Fibroblast of mammary gland (primary cell): ENCODE results near the gene TUG1.

Experiments
- DNase-seq: peaks from one replicate; pipeline ENCODE4 v3.0.0-alpha.2; 2010; ENCODE audit warnings: low read depth
- H3K4me3 ChIP-seq: 2 replicates; pipeline ENCODE4 v1.5.1; 2011; ENCODE audit warnings: low read depth, mild to moderate bottlenecking, low read length, moderate library complexity; ENCODE audit not compliant: control insufficient read depth
- CTCF ChIP-seq: conservative IDR thresholded peaks from 2 replicates; pipeline ENCODE4 v1.5.1; 2011; ENCODE audit warnings: low read depth, low read length, inconsistent platforms; ENCODE audit not compliant: control insufficient read depth, insufficient read depth

TUG1 gene

DNA sequence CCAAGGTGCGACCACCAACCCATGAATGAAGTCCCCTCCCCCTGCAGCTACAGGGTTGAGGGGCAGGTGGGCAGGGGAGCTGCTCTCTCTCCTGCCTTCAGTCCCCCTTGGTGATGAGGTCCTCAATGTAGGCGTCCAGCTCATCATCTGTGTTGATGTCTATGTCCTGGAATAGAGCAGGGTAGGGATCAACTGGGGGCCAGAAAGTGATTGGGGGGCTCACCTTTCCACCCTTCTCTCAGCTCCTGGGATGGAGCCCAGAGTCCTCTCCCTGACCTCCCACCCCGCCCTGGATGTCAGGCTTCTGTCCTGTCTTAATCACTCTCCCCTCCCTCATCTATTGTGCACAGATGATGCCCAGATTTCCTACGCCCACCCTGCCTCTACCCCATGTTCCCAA lies 42.4 kb upstream of the TUG1 start:
- DNase-seq = no peak
- no peak for TF ChIP-seq CTCF
- H3K4me3 ChIP-seq = no peak overlapping the region

GRCh38 chr22:30927806-30928205 lies 41.3 kb upstream of the TUG1 start:
- no peak overlapping the region for H3K4me3 ChIP-seq
- no peak for TF ChIP-seq CTCF
- no peak for DNase-seq

DNA sequence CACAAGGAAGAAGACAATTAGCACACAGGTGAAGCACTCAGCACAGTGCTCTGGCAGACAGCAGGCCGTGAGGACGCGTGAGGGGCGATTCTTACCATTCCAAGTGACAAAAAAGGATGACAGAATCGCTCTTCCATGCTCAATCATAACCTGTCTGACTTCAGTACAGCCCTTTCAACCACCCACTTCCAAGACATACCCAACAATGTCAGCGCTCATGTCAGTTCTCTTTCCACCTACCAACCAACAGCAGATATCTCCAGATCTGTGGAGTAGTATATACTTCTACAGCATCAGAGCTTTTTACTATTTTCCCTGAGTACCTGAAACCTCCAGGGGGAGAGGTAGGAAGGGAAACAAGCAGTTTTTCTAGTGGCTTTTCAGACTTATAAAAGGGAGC lies 40.7 kb upstream of the TUG1 start:
- TF ChIP-seq CTCF = no peak
- H3K4me3 ChIP-seq = no peak overlapping the region
- DNase-seq = no peak

GRCh38 chr22:30930228-30930627 lies 38.8 kb upstream of the TUG1 start:
- no peak for DNase-seq
- H3K4me3 ChIP-seq = no peak overlapping the region
- TF ChIP-seq CTCF = no peak

GRCh38 chr22:30931541-30932300 lies 37.3 kb upstream of the TUG1 start:
- TF ChIP-seq CTCF = no peak
- DNase-seq = no peak
- no peak overlapping the region for H3K4me3 ChIP-seq

GRCh38 chr22:30932661-30933060 lies 36.4 kb upstream of the TUG1 start:
- no peak for TF ChIP-seq CTCF
- DNase-seq = no peak
- no peak overlapping the region for H3K4me3 ChIP-seq

GRCh38 chr22:30933457-30933856 lies 35.6 kb upstream of the TUG1 start:
- no peak for TF ChIP-seq CTCF
- no peak overlapping the region for H3K4me3 ChIP-seq
- DNase-seq = no peak
